ENCODE measurements around the gene IMMP2L. TPM values are rescaled to one million over a fixed set of nuclear protein-coding genes. Genes with fewer than 3 reads are reported as not detected.

The IMMP2L gene
- total RNA-seq, 6 experiments from 2014 or later = 14.2 to 25.3 (median 19.7) TPM

- no peak overlapping the region for H3K4me3 ChIP-seq
- no peak for TF ChIP-seq POLR2A (IDR thresholded peaks at IDR 0.05)
- no peak for TF ChIP-seq CTCF (IDR thresholded peaks at IDR 0.05)
- H3K36me3 ChIP-seq = no peaks in the 10 kb centered on the region
- H3K27me3 ChIP-seq = no peaks in the 10 kb centered on the region
- ATAC-seq (no peak), DNase-seq (no peak)
- H3K27ac ChIP-seq = no peak overlapping the region
- intact Hi-C loops (cut with DNase I) = no loop called here
- H3K4me1 ChIP-seq = no peaks in the 10 kb centered on the region
- 68% methylated on average over 3 of the region's 3 CpGs for WGBS (ENCODE audit: insufficient coverage, low coverage, low lambda C conversion rate, missing lambda C conversion rate)
- H3K9me3 ChIP-seq = no peaks in the 10 kb centered on the region
These were observed 863.7 kb downstream of the IMMP2L start for GRCh38 chr7:110698576-110698975.

- H3K4me3 ChIP-seq = no peak overlapping the region
- no peak for DNase-seq
- no peaks in the 10 kb centered on the region for H3K36me3 ChIP-seq
- TF ChIP-seq CTCF (IDR thresholded peaks at IDR 0.05) = no peak
- no peak for TF ChIP-seq POLR2A (IDR thresholded peaks at IDR 0.05)
- H3K9me3 ChIP-seq = no peaks in the 10 kb centered on the region
- H3K27me3 ChIP-seq = no peaks in the 10 kb centered on the region
- no peak for ATAC-seq
- no peaks in the 10 kb centered on the region for H3K4me1 ChIP-seq
- H3K27ac ChIP-seq = no peak overlapping the region
- intact Hi-C loops (cut with DNase I) = no loop called here
These were observed 868.9 kb downstream of the IMMP2L start for GRCh38 chr7:110693344-110693743.

DNA sequence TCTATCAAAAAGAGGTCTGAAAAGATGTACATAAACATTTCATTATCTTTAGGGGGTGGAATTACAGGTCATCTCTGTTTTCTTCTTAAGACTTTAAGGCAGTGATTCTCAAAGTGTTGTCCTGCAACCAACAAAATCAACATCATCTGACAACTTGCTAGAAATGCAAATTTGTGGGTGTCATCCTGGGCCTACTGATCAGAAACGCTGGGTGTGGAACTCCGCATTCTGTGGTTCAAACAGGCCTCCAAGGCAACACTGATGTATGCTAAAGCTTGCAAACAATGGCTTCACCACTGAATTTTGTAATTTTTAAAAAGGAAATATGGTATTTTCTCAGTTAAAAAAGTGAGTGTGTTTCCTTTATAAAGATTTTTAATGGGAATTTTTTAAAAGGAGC lies 873.4 kb downstream of the IMMP2L start:
- ATAC-seq = no peak
- no peaks in the 10 kb centered on the region for H3K9me3 ChIP-seq
- no peaks in the 10 kb centered on the region for H3K36me3 ChIP-seq
- WGBS (ENCODE audit: insufficient coverage, low coverage, low lambda C conversion rate, missing lambda C conversion rate) = 60% methylated on average over 2 of the region's 2 CpGs
- H3K4me1 ChIP-seq = no peaks in the 10 kb centered on the region
- DNase-seq = no peak
- H3K27ac ChIP-seq = no peak overlapping the region
- intact Hi-C loops (cut with DNase I) = no loop called here
- no peak overlapping the region for H3K4me3 ChIP-seq
- TF ChIP-seq POLR2A (IDR thresholded peaks at IDR 0.05) = no peak
- no peak for TF ChIP-seq CTCF (IDR thresholded peaks at IDR 0.05)
- H3K27me3 ChIP-seq = no peaks in the 10 kb centered on the region

- TF ChIP-seq CTCF (IDR thresholded peaks at IDR 0.05) (no peak), POLR2A (IDR thresholded peaks at IDR 0.05) (no peak)
- no peak for DNase-seq
- H3K9me3 ChIP-seq = no peaks in the 10 kb centered on the region
- no peak overlapping the region for H3K27ac ChIP-seq
- no peaks in the 10 kb centered on the region for H3K27me3 ChIP-seq
- intact Hi-C loops (cut with DNase I) = no loop called here
- ATAC-seq = no peak
- H3K4me1 ChIP-seq = no peaks in the 10 kb centered on the region
- no peaks in the 10 kb centered on the region for H3K36me3 ChIP-seq
- H3K4me3 ChIP-seq = no peak overlapping the region
These were observed 876.4 kb downstream of the IMMP2L start for GRCh38 chr7:110685899-110686298.

DNA sequence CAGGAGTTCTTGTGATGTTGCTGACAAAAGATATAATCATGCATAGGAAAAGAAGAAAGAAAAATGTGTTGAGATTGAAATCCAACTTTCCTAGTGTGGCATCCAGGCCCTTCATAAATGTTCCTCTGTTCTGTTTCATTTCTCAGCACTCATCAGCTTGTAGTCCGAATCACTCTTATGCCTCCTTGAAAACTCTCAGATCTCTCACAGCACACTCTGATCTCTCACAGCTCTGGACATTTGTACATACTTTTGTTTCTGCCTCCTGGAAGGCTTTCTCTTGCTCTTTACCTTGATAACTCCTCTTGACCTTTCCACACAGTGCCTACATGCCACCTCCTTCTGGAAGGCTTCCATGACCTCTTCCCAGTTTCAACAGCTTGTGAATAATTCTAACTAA lies 880.4 kb downstream of the IMMP2L start:
- Histone ChIP-seq H3K36me3 (no peaks in the 10 kb centered on the region), H3K27me3 (no peaks in the 10 kb centered on the region), H3K27ac (no peak overlapping the region), H3K4me3 (no peak overlapping the region), H3K9me3 (no peaks in the 10 kb centered on the region), H3K4me1 (no peaks in the 10 kb centered on the region)
- intact Hi-C loops (cut with DNase I) = no loop called here
- DNase-seq (no peak), ATAC-seq (no peak)
- no peak for TF ChIP-seq POLR2A (IDR thresholded peaks at IDR 0.05)
- no peak for TF ChIP-seq CTCF (IDR thresholded peaks at IDR 0.05)
- 45% methylated on average over 1 of the region's 1 CpG for WGBS (ENCODE audit: insufficient coverage, low coverage, low lambda C conversion rate, missing lambda C conversion rate)

All from right lobe of liver (tissue), 6 donors.